WTC11 (cell line): ENCODE data around the gene SUPT5H. TPM values are rescaled to one million over a fixed set of nuclear protein-coding genes. Genes with fewer than 3 reads are reported as not detected.
"Not testable (repeated sequence)": the region's sequence is repeated elsewhere in the genome, so short reads cannot be mapped to it uniquely, and the experiment has no call there.

Experiments used
- ATAC-seq: fragments of 200-7000 bp; cut with Tn5 transposase; 2 replicates; pipeline ENCODE4 v1.10.0; 2021; ENCODE audit warnings: mild to moderate bottlenecking, moderate library complexity
- CTCF ChIA-PET: fragments of 300-600 bp; sonication (Branson Sonifier 250); formaldehyde crosslinking; loops from one replicate; lab custom pipeline; 2021; ENCODE audit warnings: antibody characterized with exemption; lab: Charles Lee
- POLR2A ChIA-PET: fragments of 350-600 bp; sonication (Branson Sonifier 250); formaldehyde crosslinking; loops from one replicate; lab custom pipeline; 2021; ENCODE audit warnings: antibody characterized with exemption; lab: Charles Lee
- DNase-seq: peaks from one replicate; pipeline ENCODE4 v3.0.0; 2021; ENCODE audit warnings: low spot score
- H3K27ac Mint-ChIP-seq: 2 replicates; pipeline ENCODE4 v1.8.0; 2021; ENCODE audit warnings: mixed read lengths
- H3K27me3 Mint-ChIP-seq: 2 replicates; pipeline ENCODE4 v1.8.0; 2021; ENCODE audit warnings: low read depth, mild to moderate bottlenecking, moderate library complexity, mixed read lengths
- H3K36me3 Mint-ChIP-seq: 2 replicates; pipeline ENCODE4 v1.8.0; 2021; ENCODE audit warnings: mixed read lengths
- H3K4me1 Mint-ChIP-seq: 2 replicates; pipeline ENCODE4 v1.8.0; 2022; ENCODE audit warnings: mixed read lengths
- H3K4me3 Mint-ChIP-seq: 2 replicates; pipeline ENCODE4 v1.8.0; 2021; ENCODE audit warnings: mild to moderate bottlenecking, moderate library complexity, mixed read lengths
- H3K9me3 Mint-ChIP-seq: 2 replicates; pipeline ENCODE4 v1.8.0; 2021; ENCODE audit warnings: mixed read lengths
- AR ChIP-seq: fragments of 250-450 bp; sonication (Bioruptor Pico); IDR thresholded peaks from 2 replicates; pipeline ENCODE4 v1.9.0; 2021; ENCODE audit warnings: mild to moderate bottlenecking
- CBFB ChIP-seq: sonication (generic); formaldehyde crosslinking; IDR thresholded peaks from 2 replicates; pipeline ENCODE4 v1.8.1; 2022; ENCODE audit warnings: mild to moderate bottlenecking, low read depth, missing genetic modification reagents
- CREM ChIP-seq: sonication (generic); formaldehyde crosslinking; IDR thresholded peaks from 2 replicates; pipeline ENCODE4 v1.8.1; 2022; ENCODE audit warnings: mild to moderate bottlenecking, missing genetic modification reagents, moderate library complexity
- E2F4 ChIP-seq: sonication (generic); formaldehyde crosslinking; IDR thresholded peaks from 2 replicates; pipeline ENCODE4 v1.8.1; 2022; ENCODE audit warnings: low read depth, mild to moderate bottlenecking, moderate library complexity, missing genetic modification reagents, borderline replicate concordance
- E2F5 ChIP-seq: sonication (generic); formaldehyde crosslinking; IDR thresholded peaks from 2 replicates; pipeline ENCODE4 v1.8.1; 2022; ENCODE audit warnings: mild to moderate bottlenecking, moderate library complexity, missing genetic modification reagents
- ELF4 ChIP-seq: sonication (generic); formaldehyde crosslinking; IDR thresholded peaks from 2 replicates; pipeline ENCODE4 v1.8.1; 2022; ENCODE audit warnings: low read depth, mild to moderate bottlenecking, moderate library complexity, missing genetic modification reagents
- EMX1 ChIP-seq: fragments of 250-450 bp; sonication (Bioruptor Pico); IDR thresholded peaks from 2 replicates; pipeline ENCODE4 v1.8.0; 2021; ENCODE audit warnings: mild to moderate bottlenecking
- ERG ChIP-seq: fragments of 250-450 bp; sonication (Bioruptor Pico); IDR thresholded peaks from 2 replicates; pipeline ENCODE4 v1.8.0; 2021; ENCODE audit warnings: mild to moderate bottlenecking
- GTF2I ChIP-seq: fragments of 250-450 bp; sonication (Bioruptor Pico); conservative IDR thresholded peaks from 2 replicates; pipeline ENCODE4 v1.4.0; 2021; ENCODE audit warnings: mild to moderate bottlenecking
- IRF2 ChIP-seq: sonication (generic); formaldehyde crosslinking; IDR thresholded peaks from 2 replicates; pipeline ENCODE4 v1.8.0; 2022; ENCODE audit warnings: low read depth, missing genetic modification reagents, borderline replicate concordance
- MAX ChIP-seq: sonication (generic); formaldehyde crosslinking; IDR thresholded peaks from 2 replicates; pipeline ENCODE4 v1.8.0; 2022; ENCODE audit warnings: mild to moderate bottlenecking, missing genetic modification reagents
- PRDM15 ChIP-seq: sonication (generic); formaldehyde crosslinking; IDR thresholded peaks from 2 replicates; pipeline ENCODE4 v1.8.0; 2022; ENCODE audit warnings: missing genetic modification reagents
- STAT6 ChIP-seq: sonication (generic); formaldehyde crosslinking; conservative IDR thresholded peaks from 2 replicates; pipeline ENCODE4 v1.8.1; 2023; ENCODE audit warnings: mild to moderate bottlenecking, low read depth, missing genetic modification reagents, moderate library complexity
- TEAD1 ChIP-seq: sonication (generic); formaldehyde crosslinking; IDR thresholded peaks from 2 replicates; pipeline ENCODE4 v1.8.0; 2022; ENCODE audit warnings: mild to moderate bottlenecking, missing genetic modification reagents
- ZNF263 ChIP-seq: sonication (generic); formaldehyde crosslinking; IDR thresholded peaks from 2 replicates; pipeline ENCODE4 v1.8.1; 2022; ENCODE audit warnings: low read depth, mild to moderate bottlenecking, moderate library complexity, missing genetic modification reagents
- ZNF425 ChIP-seq: fragments of 250-450 bp; sonication (Bioruptor Pico); conservative IDR thresholded peaks from 2 replicates; pipeline ENCODE4 v1.9.0; 2021; ENCODE audit warnings: mild to moderate bottlenecking
- total RNA-seq: library from RNA; stranded (reverse); gene quantifications from 3 replicates; pipeline ENCODE4 v1.2.3, GENCODE V29; 2021

SUPT5H gene
- total RNA-seq, 1 experiment from 2014 or later, result 135 TPM

- TF ChIP-seq ERG (CRISPR knock-in tag), result no peak
- no peak for TF ChIP-seq ZNF425 (CRISPR knock-in tag)
- no peak for TF ChIP-seq CREM
These were observed 3.9 kb downstream of the SUPT5H start (continued) for GRCh38 chr19:39449116-39449797.

- H3K27ac Mint-ChIP-seq, POLR2A ChIA-PET: not testable (repeated sequence)
These were observed 5.9 kb downstream of the SUPT5H start for GRCh38 chr19:39451257-39451656.

GRCh38 chr19:39463403-39463802 lies 18.0 kb downstream of the SUPT5H start:
- H3K27me3 Mint-ChIP-seq, result no peaks in the 10 kb centered on the region
- no peaks in the 10 kb centered on the region for H3K9me3 Mint-ChIP-seq
- ChIA-PET CTCF (interaction anchor here (0.7 to 1.7 kb wide), 3 partner anchors 11 to 51 kb away, joined by 3 to 6 read pairs (median 4); partner anchors contain the start of gene PLEKHG2), POLR2A (no interaction called here)
- H3K36me3 Mint-ChIP-seq, result peaks cover 67% of the 10 kb centered on the region
- H3K27ac Mint-ChIP-seq, result no peak overlapping the region
- no peak overlapping the region for H3K4me3 Mint-ChIP-seq
- no peak for ATAC-seq
- no peak for DNase-seq
- H3K4me1 Mint-ChIP-seq, result no peaks in the 10 kb centered on the region
- TF ChIP-seq TEAD1 (CRISPR knock-in tag) (no peak), E2F4 (CRISPR knock-in tag) (no peak), E2F5 (no peak), IRF2 (CRISPR knock-in tag) (no peak), GTF2I (CRISPR knock-in tag) (no peak), EMX1 (CRISPR knock-in tag) (no peak), CBFB (CRISPR knock-in tag) (no peak), MAX (CRISPR knock-in tag) (no peak), ELF4 (CRISPR knock-in tag) (no peak), ZNF263 (no peak), PRDM15 (CRISPR knock-in tag) (no peak), STAT6 (no peak), AR (CRISPR knock-in tag) (no peak)

More at GRCh38 chr19:39451257-39451656, 5.9 kb downstream of the SUPT5H start:
- H3K9me3 Mint-ChIP-seq, CTCF ChIA-PET, ATAC-seq, DNase-seq, H3K4me1 Mint-ChIP-seq, H3K4me3 Mint-ChIP-seq, H3K27me3 Mint-ChIP-seq: not testable (repeated sequence)
- peaks cover 52% of the 10 kb centered on the region for H3K36me3 Mint-ChIP-seq
